Lower leg skin (tissue), 3 donors: ENCODE data around the gene TCP11.

Source experiments
- POLR2A ChIP-seq, 2 donors: fragments of 450-650 bp; IDR thresholded peaks; one replicate each; pipeline ENCODE4 v1.6.1; 2016 to 2017; ENCODE audit warnings: antibody characterized with exemption in 2 of 2, mild to moderate bottlenecking in 1 of 2, moderate library complexity in 1 of 2
- TF ChIP-seq, protein P1 (sequence below), 3 donors: fragments of 450-650 bp; IDR thresholded peaks; one replicate each; pipeline ENCODE4 v1.5.1; 2016; ENCODE audit warnings: antibody characterized with exemption in 3 of 3, mild to moderate bottlenecking in 3 of 3, moderate library complexity in 2 of 3

DNA sequence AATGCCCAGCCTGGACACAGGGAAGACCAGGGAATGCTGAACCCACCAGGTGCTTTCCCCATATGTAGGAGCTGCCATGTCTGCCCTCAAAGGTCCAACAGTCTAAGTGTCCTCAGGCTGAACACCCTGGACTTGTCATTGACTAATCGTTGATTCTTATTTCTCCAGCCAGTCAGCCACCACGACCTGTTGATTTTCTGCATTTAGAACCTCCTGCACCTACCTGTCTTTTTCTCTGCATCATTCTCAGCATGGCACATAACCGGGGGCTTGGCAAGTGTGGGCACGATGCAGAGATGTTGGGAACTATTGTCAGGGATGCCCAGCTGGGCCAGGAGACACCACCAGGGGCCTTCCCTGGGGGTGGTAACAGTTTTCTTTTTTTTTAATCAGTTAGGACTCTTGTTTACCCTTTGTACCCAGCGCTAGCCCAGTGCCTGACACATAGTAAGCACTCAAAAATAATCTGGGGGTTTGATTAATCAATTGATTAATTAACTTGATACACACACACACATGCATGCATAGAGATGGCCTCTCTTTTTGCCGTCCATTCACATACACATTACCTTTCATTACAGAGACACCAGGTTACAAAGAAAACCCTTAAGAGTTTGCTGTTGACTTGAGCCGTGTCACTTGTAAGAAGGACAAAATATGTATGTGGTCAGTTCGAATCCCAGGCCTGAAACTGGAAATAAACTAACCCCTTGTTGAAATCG is 43.6 kb upstream of the TCP11 start:
- TF ChIP-seq, protein P1, sequence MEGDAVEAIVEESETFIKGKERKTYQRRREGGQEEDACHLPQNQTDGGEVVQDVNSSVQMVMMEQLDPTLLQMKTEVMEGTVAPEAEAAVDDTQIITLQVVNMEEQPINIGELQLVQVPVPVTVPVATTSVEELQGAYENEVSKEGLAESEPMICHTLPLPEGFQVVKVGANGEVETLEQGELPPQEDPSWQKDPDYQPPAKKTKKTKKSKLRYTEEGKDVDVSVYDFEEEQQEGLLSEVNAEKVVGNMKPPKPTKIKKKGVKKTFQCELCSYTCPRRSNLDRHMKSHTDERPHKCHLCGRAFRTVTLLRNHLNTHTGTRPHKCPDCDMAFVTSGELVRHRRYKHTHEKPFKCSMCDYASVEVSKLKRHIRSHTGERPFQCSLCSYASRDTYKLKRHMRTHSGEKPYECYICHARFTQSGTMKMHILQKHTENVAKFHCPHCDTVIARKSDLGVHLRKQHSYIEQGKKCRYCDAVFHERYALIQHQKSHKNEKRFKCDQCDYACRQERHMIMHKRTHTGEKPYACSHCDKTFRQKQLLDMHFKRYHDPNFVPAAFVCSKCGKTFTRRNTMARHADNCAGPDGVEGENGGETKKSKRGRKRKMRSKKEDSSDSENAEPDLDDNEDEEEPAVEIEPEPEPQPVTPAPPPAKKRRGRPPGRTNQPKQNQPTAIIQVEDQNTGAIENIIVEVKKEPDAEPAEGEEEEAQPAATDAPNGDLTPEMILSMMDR (IDR thresholded peaks at IDR 0.05), result no peak
- no peak for TF ChIP-seq POLR2A (IDR thresholded peaks at IDR 0.05)
